ENCODE results near the gene PPIB. TPM values are rescaled to one million over a fixed set of nuclear protein-coding genes. Genes with fewer than 3 reads are reported as not detected.
"Not testable (repeated sequence)": the region's sequence is repeated elsewhere in the genome, so short reads cannot be mapped to it uniquely, and the experiment has no call there.

PPIB gene
- total RNA-seq, 1 experiment from 2014 or later: 410 TPM

- Histone ChIP-seq H3K4me1 (ENCODE audit: insufficient read depth, low read length) (no peaks in the 10 kb centered on the region), H3K27me3 (ENCODE audit: low read length) (no peaks in the 10 kb centered on the region), H3K36me3 (ENCODE audit: low read depth, low read length) (peaks cover 22% of the 10 kb centered on the region), H3K27ac (ENCODE audit: low read length) (no peak overlapping the region), H3K9me3 (ENCODE audit: low read length) (no peaks in the 10 kb centered on the region), H3K9ac (ENCODE audit: low read length) (no peak overlapping the region), H3K79me2 (ENCODE audit: low read length) (no peaks in the 10 kb centered on the region), H3K9me2 (replicated peaks; ENCODE audit: low read length) (no peaks in the 10 kb centered on the region), H3K4me3 (ENCODE audit: low read length) (no peak overlapping the region), H2AFZ (ENCODE audit: low read length) (no peak overlapping the region), H4K20me1 (ENCODE audit: low read length) (no peaks in the 10 kb centered on the region), H3F3A (ENCODE audit: low read length, unreplicated experiment) (no peaks in the 10 kb centered on the region), H3K4me2 (ENCODE audit: low read length) (no peak overlapping the region)
- no TSS peak for BruUV-seq (replicated peaks)
- DNase-seq: no peak
- POLR2A ChIA-PET (ENCODE audit: unreplicated experiment): no interaction called here
- intact Hi-C loops (cut with micrococcal nuclease): no loop called here
- ATAC-seq: no peak
- CTCF ChIA-PET: no interaction called here
- TF ChIP-seq EZH2phosphoT487 (IDR thresholded peaks at IDR 0.05; ENCODE audit: borderline replicate concordance, low read length): no peak
- no peak for TF ChIP-seq CTCF (conservative IDR thresholded peaks at IDR 0.05; ENCODE audit: low read depth, low read length)
- no peak for TF ChIP-seq EZH2 (IDR thresholded peaks at IDR 0.05; ENCODE audit: low read length, unreplicated experiment)
Observed at GRCh38 chr15:64122444-64122843, 40.4 kb downstream of the PPIB start.

- Histone ChIP-seq H4K20me1 (ENCODE audit: low read length) (no peaks in the 10 kb centered on the region), H3K79me2 (ENCODE audit: low read length) (no peaks in the 10 kb centered on the region), H3K9me3 (ENCODE audit: low read length) (no peaks in the 10 kb centered on the region), H3K36me3 (ENCODE audit: low read depth, low read length) (peaks cover 21% of the 10 kb centered on the region; the same call in 1 of the 2 replicates), H3K27me3 (ENCODE audit: low read length) (no peaks in the 10 kb centered on the region), H3K4me2 (ENCODE audit: low read length) (no peak overlapping the region), H3K27ac (ENCODE audit: low read length) (no peak overlapping the region), H3K4me1 (ENCODE audit: insufficient read depth, low read length) (no peaks in the 10 kb centered on the region), H3K4me3 (ENCODE audit: low read length) (no peak overlapping the region), H3K9me2 (replicated peaks; ENCODE audit: low read length) (no peaks in the 10 kb centered on the region), H2AFZ (ENCODE audit: low read length) (no peak overlapping the region), H3F3A (ENCODE audit: low read length, unreplicated experiment) (no peaks in the 10 kb centered on the region), H3K9ac (ENCODE audit: low read length) (no peak overlapping the region)
- intact Hi-C loops (cut with micrococcal nuclease): no loop called here
- POLR2A ChIA-PET (ENCODE audit: unreplicated experiment): no interaction called here
- BruUV-seq (replicated peaks): no TSS peak
- CTCF ChIA-PET: no interaction called here
- TF ChIP-seq EZH2 (IDR thresholded peaks at IDR 0.05; ENCODE audit: low read length, unreplicated experiment): no peak
- TF ChIP-seq CTCF (conservative IDR thresholded peaks at IDR 0.05; ENCODE audit: low read depth, low read length): no peak
- TF ChIP-seq EZH2phosphoT487 (IDR thresholded peaks at IDR 0.05; ENCODE audit: borderline replicate concordance, low read length): no peak
- no peak for DNase-seq
- ATAC-seq: no peak
Observed at GRCh38 chr15:64121614-64122013, 41.2 kb downstream of the PPIB start.

- ATAC-seq; H3K79me2 ChIP-seq (ENCODE audit: low read length); H3K4me1 ChIP-seq (ENCODE audit: insufficient read depth, low read length); intact Hi-C loops (cut with micrococcal nuclease); H3K9ac ChIP-seq (ENCODE audit: low read length); H4K20me1 ChIP-seq (ENCODE audit: low read length); H3F3A ChIP-seq (ENCODE audit: low read length, unreplicated experiment); H3K4me2 ChIP-seq (ENCODE audit: low read length); H3K27me3 ChIP-seq (ENCODE audit: low read length); POLR2A ChIA-PET (ENCODE audit: unreplicated experiment); DNase-seq; H3K9me3 ChIP-seq (ENCODE audit: low read length); BruUV-seq (replicated peaks); H3K4me3 ChIP-seq (ENCODE audit: low read length); H2AFZ ChIP-seq (ENCODE audit: low read length); H3K9me2 ChIP-seq (replicated peaks; ENCODE audit: low read length); CTCF ChIA-PET; H3K27ac ChIP-seq (ENCODE audit: low read length): not testable (repeated sequence)
- peaks cover 25% of the 10 kb centered on the region for H3K36me3 ChIP-seq (ENCODE audit: low read depth, low read length)
Observed at GRCh38 chr15:64120322-64120721, 42.5 kb downstream of the PPIB start.

All from PC-3 (cell line).